Activated CD4-positive, alpha-beta memory T cell treated with anti-CD3 and anti-CD28 coated beads for 36 hours (primary cell): ENCODE data around the gene RFX3. TPM values are rescaled to one million over a fixed set of nuclear protein-coding genes. Genes with fewer than 3 reads are reported as not detected.
A peak's percentile ranks its signal among the peaks of the same experiment; 100 is the strongest.

Experiments used
- CTCF ChIA-PET: fragments of 350-600 bp; sonication (Branson Sonifier 250); formaldehyde crosslinking; loops from one replicate; lab custom pipeline; 2021; ENCODE audit warnings: antibody characterized with exemption, inconsistent platforms; lab: Charles Lee
- POLR2A ChIA-PET: fragments of 350-600 bp; sonication (Branson Sonifier 250); formaldehyde crosslinking; loops from one replicate; lab custom pipeline; 2021; ENCODE audit warnings: antibody characterized with exemption; lab: Charles Lee
- DNase-seq: peaks from one replicate; pipeline ENCODE4 v3.0.0-alpha.2; 2020
- H3K27ac Mint-ChIP-seq: one replicate; pipeline ENCODE4 v1.8.0; 2021; ENCODE audit warnings: mixed read lengths
- H3K27me3 Mint-ChIP-seq: one replicate; pipeline ENCODE4 v1.8.0; 2021; ENCODE audit warnings: mixed read lengths
- H3K36me3 Mint-ChIP-seq: one replicate; pipeline ENCODE4 v1.8.0; 2021; ENCODE audit warnings: mixed read lengths
- H3K4me1 Mint-ChIP-seq: one replicate; pipeline ENCODE4 v1.8.0; 2021; ENCODE audit warnings: low read depth, mixed read lengths
- H3K4me3 Mint-ChIP-seq: one replicate; pipeline ENCODE4 v1.8.0; 2021; ENCODE audit warnings: mild to moderate bottlenecking, mixed read lengths
- H3K9me3 Mint-ChIP-seq: one replicate; pipeline ENCODE4 v1.8.0; 2021; ENCODE audit warnings: mixed read lengths
- intact Hi-C: fragments of 100-400 bp; cut with micrococcal nuclease; formaldehyde crosslinking; loops from one replicate; pipeline ENCODE4 v1.15.1; 2023
- total RNA-seq, 2 experiments: library from RNA; stranded (reverse); gene quantifications; one replicate each; pipeline ENCODE4 v1.2.3, GENCODE V29; 2021

RFX3 gene
- total RNA-seq, 2 experiments from 2014 or later, result 12.2 to 13.4 TPM

GRCh38 chr9:3447788-3448187 is 78.0 kb downstream of the RFX3 start:
- Mint-ChIP-seq H3K27ac (no peak overlapping the region), H3K9me3 (no peaks in the 10 kb centered on the region), H3K27me3 (no peaks in the 10 kb centered on the region), H3K4me1 (no peaks in the 10 kb centered on the region), H3K4me3 (no peak overlapping the region), H3K36me3 (peaks cover 3% of the 10 kb centered on the region)
- ChIA-PET POLR2A (no interaction called here), CTCF (no interaction called here)
- no peak for DNase-seq
- intact Hi-C loops, result no loop called here

- Mint-ChIP-seq H3K4me3 (no peak overlapping the region), H3K9me3 (no peaks in the 10 kb centered on the region), H3K27ac (no peak overlapping the region), H3K36me3 (peaks cover 3% of the 10 kb centered on the region), H3K4me1 (no peaks in the 10 kb centered on the region), H3K27me3 (no peaks in the 10 kb centered on the region)
- CTCF ChIA-PET, result no interaction called here
- POLR2A ChIA-PET, result no interaction called here
- intact Hi-C loops, result no loop called here
- DNase-seq, result no peak
Measured at GRCh38 chr9:3447143-3447542, 78.7 kb downstream of the RFX3 start.

- intact Hi-C loops, result no loop called here
- no peak overlapping the region for H3K27ac Mint-ChIP-seq
Measured at GRCh38 chr9:3446313-3446712, 79.5 kb downstream of the RFX3 start.

GRCh38 chr9:3444016-3444415 is 81.8 kb downstream of the RFX3 start:
- ChIA-PET POLR2A (no interaction called here), CTCF (interaction anchor here (0.7 kb wide), 1 partner anchor 203 kb away, joined by 3 read pairs; no protein-coding TSS in a partner anchor)
- intact Hi-C loops, result loop anchor here (5.0 kb wide), 1 partner anchor 57 kb away; no protein-coding TSS in a partner anchor
- Mint-ChIP-seq H3K4me3 (no peak overlapping the region), H3K36me3 (no peaks in the 10 kb centered on the region), H3K9me3 (no peaks in the 10 kb centered on the region), H3K27me3 (no peaks in the 10 kb centered on the region), H3K27ac (no peak overlapping the region), H3K4me1 (peaks cover 4% of the 10 kb centered on the region)
- DNase-seq, result no peak

More at GRCh38 chr9:3446313-3446712, 79.5 kb downstream of the RFX3 start:
- DNase-seq, result no peak
- Mint-ChIP-seq H3K9me3 (no peaks in the 10 kb centered on the region), H3K36me3 (no peaks in the 10 kb centered on the region), H3K4me1 (peaks cover 2% of the 10 kb centered on the region), H3K27me3 (no peaks in the 10 kb centered on the region), H3K4me3 (no peak overlapping the region)
- POLR2A ChIA-PET, result no interaction called here
- CTCF ChIA-PET, result no interaction called here

GRCh38 chr9:3441197-3441816 is 84.5 kb downstream of the RFX3 start:
- Mint-ChIP-seq H3K27me3 (no peaks in the 10 kb centered on the region), H3K4me3 (no peak overlapping the region), H3K36me3 (peaks cover 8% of the 10 kb centered on the region), H3K4me1 (peaks cover 4% of the 10 kb centered on the region), H3K27ac (no peak overlapping the region), H3K9me3 (no peaks in the 10 kb centered on the region)
- intact Hi-C loops, result loop anchor here (1.0 to 5.0 kb wide), 4 partner anchors 54 to 584 kb away; no protein-coding TSS in a partner anchor
- ChIA-PET CTCF (interaction anchor here (0.6 to 3.7 kb wide), 36 partner anchors 9 to 1602 kb away, joined by 3 to 104 read pairs (median 4); partner anchors contain the start of genes PUM3 and RFX3), POLR2A (no interaction called here)
- DNase-seq, result peak; percentile 58

- no peak for DNase-seq
- H3K4me1 Mint-ChIP-seq, result peaks cover 4% of the 10 kb centered on the region
- ChIA-PET CTCF (no interaction called here), POLR2A (no interaction called here)
- no peaks in the 10 kb centered on the region for H3K9me3 Mint-ChIP-seq
- H3K27ac Mint-ChIP-seq, result no peak overlapping the region
- intact Hi-C loops, result no loop called here
- no peaks in the 10 kb centered on the region for H3K27me3 Mint-ChIP-seq
- peaks cover 15% of the 10 kb centered on the region for H3K36me3 Mint-ChIP-seq
- no peak overlapping the region for H3K4me3 Mint-ChIP-seq
Measured at GRCh38 chr9:3436629-3437420, 89.0 kb downstream of the RFX3 start.

- H3K27ac Mint-ChIP-seq, result no peak overlapping the region
- no peaks in the 10 kb centered on the region for H3K9me3 Mint-ChIP-seq
- H3K27me3 Mint-ChIP-seq, result no peaks in the 10 kb centered on the region
- POLR2A ChIA-PET, result no interaction called here
- H3K4me3 Mint-ChIP-seq, result no peak overlapping the region
- intact Hi-C loops, result no loop called here
- H3K4me1 Mint-ChIP-seq, result peaks cover 1% of the 10 kb centered on the region
- peaks cover 18% of the 10 kb centered on the region for H3K36me3 Mint-ChIP-seq
- CTCF ChIA-PET, result no interaction called here
- no peak for DNase-seq
Measured at GRCh38 chr9:3435732-3436131, 90.1 kb downstream of the RFX3 start.

GRCh38 chr9:3434594-3434993 is 91.2 kb downstream of the RFX3 start:
- ChIA-PET CTCF (no interaction called here), POLR2A (no interaction called here)
- intact Hi-C loops, result no loop called here

GRCh38 chr9:3433754-3434153 is 92.0 kb downstream of the RFX3 start:
- CTCF ChIA-PET, result no interaction called here
- H3K27me3 Mint-ChIP-seq, result no peaks in the 10 kb centered on the region

More at GRCh38 chr9:3434594-3434993, 91.2 kb downstream of the RFX3 start:
- Mint-ChIP-seq H3K4me1 (no peaks in the 10 kb centered on the region), H3K27ac (no peak overlapping the region), H3K4me3 (no peak overlapping the region), H3K27me3 (no peaks in the 10 kb centered on the region), H3K9me3 (no peaks in the 10 kb centered on the region), H3K36me3 (peaks cover 18% of the 10 kb centered on the region)
- DNase-seq, result no peak

GRCh38 chr9:3433066-3433465 is 92.7 kb downstream of the RFX3 start:
- Mint-ChIP-seq H3K4me3 (no peak overlapping the region), H3K9me3 (no peaks in the 10 kb centered on the region), H3K4me1 (no peaks in the 10 kb centered on the region), H3K27ac (no peak overlapping the region), H3K36me3 (peaks cover 18% of the 10 kb centered on the region), H3K27me3 (no peaks in the 10 kb centered on the region)
- intact Hi-C loops, result no loop called here
- POLR2A ChIA-PET, result no interaction called here
- CTCF ChIA-PET, result no interaction called here
- no peak for DNase-seq

More at GRCh38 chr9:3433754-3434153, 92.0 kb downstream of the RFX3 start:
- no peak overlapping the region for H3K4me3 Mint-ChIP-seq
- intact Hi-C loops, result no loop called here
- POLR2A ChIA-PET, result no interaction called here
- peaks cover 18% of the 10 kb centered on the region for H3K36me3 Mint-ChIP-seq
- H3K27ac Mint-ChIP-seq, result no peak overlapping the region
- no peaks in the 10 kb centered on the region for H3K9me3 Mint-ChIP-seq
- DNase-seq, result no peak
- H3K4me1 Mint-ChIP-seq, result no peaks in the 10 kb centered on the region

- CTCF ChIA-PET, result interaction anchor here (1.9 kb wide), 1 partner anchor 9 kb away, joined by 11 read pairs; no protein-coding TSS in a partner anchor
- POLR2A ChIA-PET, result no interaction called here
- H3K9me3 Mint-ChIP-seq, result no peaks in the 10 kb centered on the region
- H3K27ac Mint-ChIP-seq, result no peak overlapping the region
- no peak overlapping the region for H3K4me3 Mint-ChIP-seq
- DNase-seq, result no peak
- intact Hi-C loops, result no loop called here
- peaks cover 19% of the 10 kb centered on the region for H3K36me3 Mint-ChIP-seq
- no peaks in the 10 kb centered on the region for H3K4me1 Mint-ChIP-seq
- no peaks in the 10 kb centered on the region for H3K27me3 Mint-ChIP-seq
Measured at GRCh38 chr9:3431890-3432289, 93.9 kb downstream of the RFX3 start.

- Mint-ChIP-seq H3K27me3 (no peaks in the 10 kb centered on the region), H3K9me3 (no peaks in the 10 kb centered on the region), H3K27ac (no peak overlapping the region), H3K36me3 (peaks cover 1% of the 10 kb centered on the region), H3K4me3 (no peak overlapping the region), H3K4me1 (no peaks in the 10 kb centered on the region)
- ChIA-PET CTCF (no interaction called here), POLR2A (no interaction called here)
- DNase-seq, result no peak
- intact Hi-C loops, result no loop called here
Measured at GRCh38 chr9:3419893-3420292, 105.9 kb downstream of the RFX3 start.
